Activated naive CD8-positive, alpha-beta T cell treated with anti-CD3 and anti-CD28 coated beads, Interleukin-2, amount 50 U/mL, for 16 hours (primary cell): ENCODE data around the gene KISS1.

Experiments used
- DNase-seq: peaks from one replicate; pipeline ENCODE4 v3.0.0-alpha.2; 2020; ENCODE audit warnings: low read depth, low spot score

Gene KISS1

DNA sequence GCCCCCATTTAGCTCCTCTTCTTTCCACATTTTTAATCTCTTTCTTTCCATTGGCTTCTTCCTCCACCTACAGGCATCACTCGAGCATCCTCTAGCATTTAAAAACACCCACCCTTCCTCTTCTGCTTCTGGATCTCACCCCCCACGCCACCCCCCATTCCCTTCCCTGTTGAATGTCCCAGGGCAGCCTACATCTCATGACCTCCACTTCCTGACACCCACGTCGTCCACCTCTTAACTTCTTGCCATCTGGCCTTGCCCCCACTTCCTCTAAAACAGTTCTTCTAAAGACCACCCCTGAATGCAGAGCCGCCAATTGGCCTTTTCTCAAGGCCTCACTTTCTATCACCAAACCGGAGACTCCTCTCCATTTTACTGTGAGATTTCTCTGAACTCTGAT, 38.3 kb downstream of the KISS1 start:
- DNase-seq: no peak

DNA sequence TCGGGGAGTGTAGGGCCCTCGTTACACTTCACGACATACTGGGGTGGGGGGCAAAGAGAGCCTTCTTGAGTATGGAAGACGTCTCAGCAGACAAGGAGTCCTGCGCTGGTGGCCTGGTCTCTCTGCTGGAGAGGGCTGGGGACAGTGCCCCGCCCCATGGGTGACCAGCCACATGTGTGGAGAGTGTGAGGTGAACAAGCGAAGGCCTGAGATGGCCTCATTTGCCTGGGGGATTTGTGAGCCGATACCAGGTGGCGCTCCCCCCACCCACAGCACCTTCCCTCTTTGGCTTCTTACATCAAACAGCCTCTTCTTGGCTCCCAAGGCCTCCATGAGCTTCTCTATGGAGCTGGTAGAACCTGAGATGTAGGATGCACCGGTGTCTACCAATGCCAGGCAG, 40.4 kb downstream of the KISS1 start:
- no peak for DNase-seq

- no peak for DNase-seq
These were observed 41.6 kb downstream of the KISS1 start for GRCh38 chr1:204154568-204155255.

- no peak for DNase-seq
These were observed 42.6 kb downstream of the KISS1 start for GRCh38 chr1:204153667-204154066.

DNA sequence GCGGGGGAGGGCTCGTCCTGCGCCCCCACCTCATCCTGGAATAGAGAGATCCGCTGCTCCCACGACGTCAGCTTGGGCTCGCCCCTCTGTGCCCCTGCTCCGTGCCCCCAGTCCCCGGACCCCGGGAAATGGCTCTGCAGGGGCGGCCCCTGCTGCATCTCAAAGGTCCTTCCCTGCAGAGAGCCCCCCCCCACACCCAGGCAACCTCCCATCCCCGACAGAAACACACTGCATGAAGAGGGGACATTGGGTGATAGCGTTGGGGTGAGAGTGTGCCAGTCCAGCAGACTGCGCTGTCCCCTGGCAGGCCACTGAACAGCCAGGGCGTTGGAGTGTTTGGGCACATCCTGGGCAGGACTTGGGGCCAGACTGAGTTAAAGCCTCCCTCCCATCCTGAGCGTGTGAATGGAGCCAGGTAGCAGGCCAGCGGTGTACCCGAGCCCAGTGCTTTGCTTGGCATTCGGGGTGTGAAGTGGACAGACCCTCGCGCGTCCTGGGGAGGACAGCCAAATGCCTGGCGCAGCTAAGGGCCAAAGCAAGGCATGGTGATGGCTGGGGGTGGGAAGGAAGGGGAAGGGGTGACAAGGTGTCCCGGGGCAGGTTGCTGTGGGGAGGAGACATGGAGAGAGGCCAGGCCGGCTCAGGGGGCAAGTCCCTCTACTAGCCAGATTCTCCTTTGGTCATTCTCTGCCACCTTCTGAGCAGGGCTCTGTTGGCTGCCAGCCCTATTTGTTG, 43.8 kb downstream of the KISS1 start:
- DNase-seq: no peak

DNA sequence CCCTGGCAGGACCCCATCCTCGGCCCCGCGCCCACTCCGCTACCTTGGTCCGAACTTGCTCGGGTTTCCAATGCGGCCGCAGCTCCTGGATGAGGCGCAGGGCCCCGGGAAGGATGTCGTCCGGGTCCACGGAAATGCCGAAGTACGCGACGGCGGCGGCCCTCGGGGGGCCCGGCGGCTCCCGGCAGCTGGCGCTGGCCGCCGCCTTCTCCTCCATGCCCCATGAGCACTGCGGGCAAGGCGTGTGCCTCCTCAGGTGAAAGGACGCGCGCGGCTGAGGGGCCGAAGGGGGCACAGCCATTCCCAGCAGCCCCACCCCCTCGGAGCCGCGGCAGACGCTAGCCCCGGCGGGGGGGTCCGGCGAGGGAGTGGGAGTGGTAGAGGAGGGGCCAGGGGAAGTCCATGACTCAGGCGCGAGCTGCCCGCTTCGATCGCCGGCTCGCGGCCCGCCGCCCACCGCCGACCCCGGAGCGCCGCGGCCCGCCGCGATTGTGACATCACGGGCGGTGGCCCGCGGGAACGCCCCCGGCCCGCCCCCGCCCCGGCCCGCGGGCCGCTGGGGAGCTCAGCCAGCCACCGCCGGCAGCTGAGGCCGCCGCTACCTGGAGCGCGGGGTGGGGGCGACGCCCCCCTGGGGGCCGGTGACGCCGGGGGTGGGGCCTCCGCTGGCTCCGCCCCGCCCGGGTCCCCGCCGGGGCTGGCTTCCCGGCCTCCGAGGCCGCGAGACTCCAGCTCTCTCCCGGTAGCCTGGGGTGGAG, 44.6 kb downstream of the KISS1 start, which contains the start of gene ETNK2:
Gene ETNK2, minus strand, starts transcription at position 493 of the 758 bp plus-strand sequence. Its CDS starts 192 bp downstream, at position 301.
- DNase-seq: no peak

DNA sequence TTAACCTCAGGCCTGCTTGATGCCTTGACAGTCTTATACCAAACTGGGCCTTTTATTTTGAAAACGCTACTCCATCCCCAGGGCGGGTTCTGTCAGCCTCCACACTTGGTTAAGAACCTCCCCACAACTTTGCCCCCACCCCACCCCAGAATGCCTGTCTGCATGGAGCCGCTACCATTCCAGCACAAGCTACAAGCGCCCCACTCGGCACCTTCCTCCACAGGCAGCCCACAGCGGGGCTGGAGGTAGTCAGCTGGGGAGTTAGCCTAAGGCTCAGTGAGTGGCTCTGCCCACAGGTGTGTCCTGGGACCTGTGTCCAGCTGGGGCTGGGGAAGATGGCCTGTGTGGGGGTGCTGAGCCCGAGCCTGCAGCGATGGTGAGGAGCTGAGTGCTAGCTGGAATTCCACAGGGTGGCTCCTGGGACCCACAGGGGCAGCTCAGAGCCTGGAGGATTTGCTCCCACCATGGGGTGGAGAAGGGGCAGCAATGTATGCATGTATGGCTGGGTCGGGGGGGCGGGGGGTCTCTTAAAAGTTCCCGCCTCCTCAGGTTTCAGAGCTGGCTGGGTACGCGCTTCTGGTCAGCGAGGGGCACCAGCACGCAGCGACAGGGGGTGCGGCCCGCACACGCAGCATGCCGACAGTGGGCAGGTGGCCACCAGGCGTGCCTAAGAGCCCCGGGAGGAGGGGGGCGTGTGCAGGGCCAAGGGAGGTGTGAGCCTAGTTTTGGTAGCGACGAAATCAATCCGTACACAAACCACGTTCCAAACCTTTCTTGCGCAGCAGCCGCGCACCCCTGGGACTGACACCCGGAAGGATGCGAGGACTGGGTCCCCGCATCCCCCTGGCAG, 45.4 kb downstream of the KISS1 start:
- no peak for DNase-seq

- no peak for DNase-seq
These were observed 46.4 kb downstream of the KISS1 start for GRCh38 chr1:204149635-204150565.

- DNase-seq: no peak
These were observed 47.2 kb downstream of the KISS1 start for GRCh38 chr1:204149107-204149506.

DNA sequence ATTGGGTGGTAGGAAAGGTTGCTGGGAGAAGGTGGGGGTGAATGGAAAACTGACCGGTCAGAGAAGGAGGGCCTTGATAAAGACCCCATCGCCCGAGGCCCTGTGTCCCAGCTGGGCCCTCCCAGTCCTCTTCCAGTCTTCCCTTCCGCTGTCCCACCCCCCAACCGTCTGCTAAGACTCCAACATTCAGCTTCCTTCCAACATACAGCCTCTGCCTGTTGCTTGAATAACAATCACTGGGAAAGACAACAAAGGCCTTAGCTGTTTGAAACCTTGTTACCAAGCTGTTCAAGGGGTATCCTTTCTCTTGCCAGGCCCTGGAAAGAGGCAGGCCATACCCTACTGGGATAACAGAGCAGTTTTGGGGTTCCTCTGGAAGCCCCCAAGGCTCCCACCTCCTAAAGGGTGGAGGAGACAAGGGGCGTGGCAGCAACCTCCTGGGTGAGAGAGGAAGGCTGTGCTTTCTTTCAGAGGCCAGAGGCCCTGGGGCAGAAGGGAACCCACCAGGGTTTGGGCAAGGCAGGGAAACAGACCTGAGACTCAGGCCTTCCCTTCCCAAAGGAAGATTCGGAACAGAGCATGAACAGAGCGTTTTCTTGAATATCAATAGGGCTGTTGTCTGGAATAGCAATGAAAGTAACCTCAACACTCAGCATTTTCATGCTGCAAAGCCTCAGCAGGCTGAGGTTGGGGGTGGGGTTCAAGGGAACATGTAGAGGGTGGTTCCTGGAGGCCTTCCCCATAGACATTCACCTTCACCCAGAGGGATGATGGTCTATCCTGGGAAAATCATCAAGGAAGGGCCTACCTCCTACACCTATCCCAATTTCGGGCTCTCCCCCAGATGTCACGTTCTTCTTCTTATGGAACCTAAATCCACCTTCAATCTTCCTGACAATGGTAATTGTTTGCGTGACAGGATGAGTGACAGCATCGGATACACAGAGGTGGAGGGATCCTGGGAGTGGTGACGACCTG, 48.6 kb downstream of the KISS1 start:
- DNase-seq: no peak

DNA sequence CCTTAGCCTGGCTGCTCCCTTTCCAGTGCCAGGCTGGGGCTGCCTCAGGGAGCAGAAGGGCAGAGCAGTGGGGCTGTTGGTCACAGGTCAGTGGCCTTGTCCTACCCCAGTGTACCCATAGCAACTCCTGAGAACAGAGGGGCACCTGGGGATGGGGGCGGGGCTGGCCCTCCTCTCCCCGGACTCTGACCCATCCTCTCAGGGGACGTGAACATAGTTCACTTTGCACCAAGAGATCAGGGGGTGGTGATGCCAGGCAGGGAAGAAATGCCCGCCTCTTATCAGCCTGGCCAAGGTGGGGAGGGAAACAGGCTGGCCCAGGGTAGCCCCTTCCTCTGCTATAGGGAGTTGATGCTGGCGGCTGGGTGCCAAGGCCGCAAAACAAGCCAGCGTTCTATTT, 49.3 kb downstream of the KISS1 start:
- DNase-seq: no peak

DNA sequence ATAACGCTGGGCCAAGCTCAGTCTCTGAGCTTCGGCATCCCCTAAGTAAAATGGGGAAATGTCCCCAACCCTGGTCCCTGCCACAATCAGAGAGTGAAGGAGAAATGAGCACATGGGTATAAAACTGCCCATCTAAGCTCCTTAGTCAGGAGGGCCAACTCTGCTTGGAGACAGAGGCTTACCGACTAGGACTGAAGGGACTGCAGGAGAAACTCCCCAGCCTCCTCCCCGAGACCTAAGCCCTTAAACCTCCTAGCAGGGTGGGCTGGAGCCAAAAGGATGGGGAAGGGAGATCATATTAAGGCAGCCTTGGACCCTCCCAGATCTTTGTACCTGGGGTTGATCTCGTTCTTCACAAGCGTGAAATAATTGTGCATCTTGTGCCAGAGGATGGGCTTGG, 50.0 kb downstream of the KISS1 start:
- DNase-seq: no peak

- no peak for DNase-seq
These were observed 51.2 kb downstream of the KISS1 start for GRCh38 chr1:204145033-204145504.

DNA sequence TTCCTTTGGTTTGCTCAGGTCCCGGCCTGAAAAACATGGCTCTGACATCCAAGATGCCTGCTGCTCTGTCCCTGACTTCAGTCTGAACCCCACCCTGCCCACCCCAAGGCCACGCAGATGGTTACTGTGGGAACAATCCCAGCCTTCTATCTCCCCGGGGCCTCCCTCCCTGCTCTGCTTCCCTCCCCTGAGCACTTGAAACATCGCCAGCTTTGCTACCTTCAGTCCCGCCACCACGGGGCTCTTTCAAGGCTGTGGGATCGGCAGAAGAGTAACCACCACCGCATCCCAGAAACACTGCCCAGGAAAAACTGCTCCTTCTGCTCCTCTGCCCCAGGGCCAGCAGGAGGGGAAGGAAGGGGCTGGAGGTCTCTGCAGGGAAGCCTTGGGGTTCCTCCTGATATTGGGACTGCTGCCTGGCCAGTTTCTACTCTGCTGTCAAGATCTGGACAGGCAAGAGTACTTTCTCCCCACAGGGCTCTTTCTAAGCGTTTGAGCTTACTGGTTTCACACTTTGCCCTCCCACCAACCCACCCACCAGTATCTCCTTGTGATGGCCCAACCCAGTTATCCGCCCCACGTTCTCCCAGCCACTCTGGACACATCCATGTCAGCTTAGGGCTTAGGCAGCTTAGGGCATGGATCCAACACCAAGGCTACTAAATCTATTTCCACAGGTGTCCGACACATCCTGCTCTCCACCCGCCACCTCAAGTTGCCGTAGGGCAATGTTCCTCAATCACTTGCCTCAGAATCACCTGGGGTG, 52.8 kb downstream of the KISS1 start:
- DNase-seq: no peak

- DNase-seq: no peak
These were observed 54.0 kb downstream of the KISS1 start for GRCh38 chr1:204142032-204142974.

DNA sequence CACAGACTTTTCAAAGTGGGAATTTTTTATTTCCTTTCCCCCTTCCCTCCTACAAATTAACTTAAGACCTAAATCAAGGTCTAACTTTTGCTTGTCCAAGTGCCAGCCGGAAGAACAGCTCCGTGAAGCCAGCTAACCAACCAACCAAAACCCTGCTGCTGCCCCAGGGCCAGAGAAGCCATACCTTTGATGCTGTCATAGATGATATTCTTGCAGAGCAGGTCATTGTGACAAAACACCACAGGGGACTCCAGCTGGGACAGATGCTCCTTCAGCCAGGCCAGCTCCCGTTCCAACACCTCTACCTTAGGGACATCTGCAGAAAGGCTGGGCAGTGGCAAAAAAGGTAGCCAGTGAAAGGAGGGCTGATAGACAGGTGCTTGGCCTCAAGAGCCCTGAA, 55.2 kb downstream of the KISS1 start:
- DNase-seq: no peak
